SK-N-SH treated with all-trans-retinoic acid at 6 μM for 48 hours (cell line): Measurements from ENCODE around the gene CNTRL.

ENCODE experiments used
- ATAC-seq: fragments of 200-7000 bp; cut with Tn5 transposase; 3 replicates; pipeline ENCODE4 v1.9.1; 2020; ENCODE audit warnings: mild to moderate bottlenecking, moderate library complexity
- ARNTL ChIP-seq: fragments of 450-650 bp; formaldehyde crosslinking; IDR thresholded peaks from 2 replicates; pipeline ENCODE4 v1.5.0; 2020; ENCODE audit warnings: low read depth, mild to moderate bottlenecking, moderate library complexity, borderline replicate concordance
- BACH2 ChIP-seq: fragments of 250-450 bp; sonication (Bioruptor Pico); IDR thresholded peaks from 2 replicates; pipeline ENCODE4 v1.9.0; 2021; ENCODE audit warnings: mild to moderate bottlenecking, borderline replicate concordance
- CREB5 ChIP-seq: fragments of 250-450 bp; sonication (Bioruptor Pico); IDR thresholded peaks from 2 replicates; pipeline ENCODE4 v1.5.1; 2020; ENCODE audit warnings: low read depth, mild to moderate bottlenecking, moderate library complexity
- CSDC2 ChIP-seq: fragments of 250-450 bp; sonication (Bioruptor Pico); IDR thresholded peaks from 2 replicates; pipeline ENCODE4 v1.5.0; 2020; ENCODE audit warnings: mild to moderate bottlenecking, moderate library complexity
- ESRRG ChIP-seq: fragments of 250-450 bp; sonication (Bioruptor Pico); IDR thresholded peaks from 2 replicates; pipeline ENCODE4 v1.6.1; 2021; ENCODE audit warnings: mild to moderate bottlenecking
- GLIS3 ChIP-seq: fragments of 250-450 bp; sonication (Bioruptor Pico); IDR thresholded peaks from 2 replicates; pipeline ENCODE4 v1.5.0; 2020; ENCODE audit warnings: mild to moderate bottlenecking, moderate library complexity
- ISL1 ChIP-seq: fragments of 250-450 bp; sonication (Bioruptor Pico); IDR thresholded peaks from 2 replicates; pipeline ENCODE4 v2.1.2; 2022; ENCODE audit warnings: mild to moderate bottlenecking, moderate library complexity
- OSR1 ChIP-seq: fragments of 250-450 bp; sonication (Bioruptor Pico); IDR thresholded peaks from 2 replicates; pipeline ENCODE4 v1.8.0; 2022; ENCODE audit warnings: moderate library complexity, mild to moderate bottlenecking, inconsistent platforms
- POU6F1 ChIP-seq: fragments of 250-450 bp; sonication (Bioruptor Pico); IDR thresholded peaks from 2 replicates; pipeline ENCODE4 v1.8.0; 2021; ENCODE audit warnings: low read depth, mild to moderate bottlenecking, moderate library complexity, borderline replicate concordance
- RARB ChIP-seq: fragments of 250-450 bp; sonication (Bioruptor Pico); IDR thresholded peaks from 2 replicates; pipeline ENCODE4 v1.8.0; 2021; ENCODE audit warnings: mild to moderate bottlenecking, moderate library complexity
- SNAI2 ChIP-seq: fragments of 250-450 bp; sonication (Bioruptor Pico); IDR thresholded peaks from 2 replicates; pipeline ENCODE4 v1.5.0; 2020; ENCODE audit warnings: mild to moderate bottlenecking, moderate library complexity
- TCF4 ChIP-seq: fragments of 250-450 bp; sonication (Bioruptor Pico); IDR thresholded peaks from 2 replicates; pipeline ENCODE4 v1.8.0; 2021; ENCODE audit warnings: mild to moderate bottlenecking, moderate library complexity, borderline replicate concordance
- ZC3H10 ChIP-seq: fragments of 250-450 bp; sonication (Bioruptor Pico); IDR thresholded peaks from 2 replicates; pipeline ENCODE4 v1.5.1; 2021; ENCODE audit warnings: mild to moderate bottlenecking, moderate library complexity
- ZFP3 ChIP-seq: fragments of 250-450 bp; sonication (Bioruptor Pico); IDR thresholded peaks from 2 replicates; pipeline ENCODE4 v1.5.0; 2020; ENCODE audit warnings: mild to moderate bottlenecking, moderate library complexity
- ZNF70 ChIP-seq: fragments of 450-650 bp; formaldehyde crosslinking; IDR thresholded peaks from 2 replicates; pipeline ENCODE4 v1.5.0; 2020; ENCODE audit warnings: mild to moderate bottlenecking, moderate library complexity
- ZNF8 ChIP-seq: fragments of 450-650 bp; formaldehyde crosslinking; IDR thresholded peaks from 2 replicates; pipeline ENCODE4 v1.5.0; 2020; ENCODE audit warnings: mild to moderate bottlenecking, moderate library complexity
- TF ChIP-seq, protein P1 (sequence below): fragments of 250-450 bp; sonication (Bioruptor Pico); IDR thresholded peaks from 2 replicates; pipeline ENCODE4 v1.8.0; 2020; ENCODE audit warnings: mild to moderate bottlenecking, moderate library complexity, borderline replicate concordance
- TF ChIP-seq, protein P2 (sequence below): fragments of 250-450 bp; sonication (Bioruptor Pico); IDR thresholded peaks from 2 replicates; pipeline ENCODE4 v1.5.0; 2020; ENCODE audit warnings: mild to moderate bottlenecking, moderate library complexity

Gene CNTRL

GRCh38 chr9:121144482-121144881, 69.7 kb downstream of the CNTRL start:
- no peak for ATAC-seq
- TF ChIP-seq, protein P1, sequence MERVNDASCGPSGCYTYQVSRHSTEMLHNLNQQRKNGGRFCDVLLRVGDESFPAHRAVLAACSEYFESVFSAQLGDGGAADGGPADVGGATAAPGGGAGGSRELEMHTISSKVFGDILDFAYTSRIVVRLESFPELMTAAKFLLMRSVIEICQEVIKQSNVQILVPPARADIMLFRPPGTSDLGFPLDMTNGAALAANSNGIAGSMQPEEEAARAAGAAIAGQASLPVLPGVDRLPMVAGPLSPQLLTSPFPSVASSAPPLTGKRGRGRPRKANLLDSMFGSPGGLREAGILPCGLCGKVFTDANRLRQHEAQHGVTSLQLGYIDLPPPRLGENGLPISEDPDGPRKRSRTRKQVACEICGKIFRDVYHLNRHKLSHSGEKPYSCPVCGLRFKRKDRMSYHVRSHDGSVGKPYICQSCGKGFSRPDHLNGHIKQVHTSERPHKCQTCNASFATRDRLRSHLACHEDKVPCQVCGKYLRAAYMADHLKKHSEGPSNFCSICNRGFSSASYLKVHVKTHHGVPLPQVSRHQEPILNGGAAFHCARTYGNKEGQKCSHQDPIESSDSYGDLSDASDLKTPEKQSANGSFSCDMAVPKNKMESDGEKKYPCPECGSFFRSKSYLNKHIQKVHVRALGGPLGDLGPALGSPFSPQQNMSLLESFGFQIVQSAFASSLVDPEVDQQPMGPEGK (CRISPR knock-in tag) = no peak

DNA sequence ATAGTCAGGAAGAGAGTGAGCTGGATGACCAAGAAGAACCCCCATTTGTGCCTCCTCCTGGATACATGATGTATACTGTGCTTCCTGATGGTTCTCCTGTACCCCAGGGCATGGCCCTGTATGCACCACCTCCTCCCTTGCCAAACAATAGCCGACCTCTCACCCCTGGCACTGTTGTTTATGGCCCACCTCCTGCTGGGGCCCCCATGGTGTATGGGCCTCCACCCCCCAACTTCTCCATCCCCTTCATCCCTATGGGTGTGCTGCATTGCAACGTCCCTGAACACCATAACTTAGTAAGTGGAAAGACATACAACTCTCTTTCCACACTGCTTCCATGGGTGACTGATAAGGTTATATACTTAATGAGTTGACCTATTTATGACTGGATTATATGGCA, 75.4 kb downstream of the CNTRL start:
- ATAC-seq = no peak
- TF ChIP-seq ARNTL (CRISPR knock-in tag) (no peak), OSR1 (CRISPR knock-in tag) (no peak), ZNF70 (CRISPR knock-in tag) (no peak), ZC3H10 (CRISPR knock-in tag) (no peak)
- TF ChIP-seq, protein P2, sequence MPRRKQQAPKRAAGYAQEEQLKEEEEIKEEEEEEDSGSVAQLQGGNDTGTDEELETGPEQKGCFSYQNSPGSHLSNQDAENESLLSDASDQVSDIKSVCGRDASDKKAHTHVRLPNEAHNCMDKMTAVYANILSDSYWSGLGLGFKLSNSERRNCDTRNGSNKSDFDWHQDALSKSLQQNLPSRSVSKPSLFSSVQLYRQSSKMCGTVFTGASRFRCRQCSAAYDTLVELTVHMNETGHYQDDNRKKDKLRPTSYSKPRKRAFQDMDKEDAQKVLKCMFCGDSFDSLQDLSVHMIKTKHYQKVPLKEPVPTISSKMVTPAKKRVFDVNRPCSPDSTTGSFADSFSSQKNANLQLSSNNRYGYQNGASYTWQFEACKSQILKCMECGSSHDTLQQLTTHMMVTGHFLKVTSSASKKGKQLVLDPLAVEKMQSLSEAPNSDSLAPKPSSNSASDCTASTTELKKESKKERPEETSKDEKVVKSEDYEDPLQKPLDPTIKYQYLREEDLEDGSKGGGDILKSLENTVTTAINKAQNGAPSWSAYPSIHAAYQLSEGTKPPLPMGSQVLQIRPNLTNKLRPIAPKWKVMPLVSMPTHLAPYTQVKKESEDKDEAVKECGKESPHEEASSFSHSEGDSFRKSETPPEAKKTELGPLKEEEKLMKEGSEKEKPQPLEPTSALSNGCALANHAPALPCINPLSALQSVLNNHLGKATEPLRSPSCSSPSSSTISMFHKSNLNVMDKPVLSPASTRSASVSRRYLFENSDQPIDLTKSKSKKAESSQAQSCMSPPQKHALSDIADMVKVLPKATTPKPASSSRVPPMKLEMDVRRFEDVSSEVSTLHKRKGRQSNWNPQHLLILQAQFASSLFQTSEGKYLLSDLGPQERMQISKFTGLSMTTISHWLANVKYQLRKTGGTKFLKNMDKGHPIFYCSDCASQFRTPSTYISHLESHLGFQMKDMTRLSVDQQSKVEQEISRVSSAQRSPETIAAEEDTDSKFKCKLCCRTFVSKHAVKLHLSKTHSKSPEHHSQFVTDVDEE = no peak

DNA sequence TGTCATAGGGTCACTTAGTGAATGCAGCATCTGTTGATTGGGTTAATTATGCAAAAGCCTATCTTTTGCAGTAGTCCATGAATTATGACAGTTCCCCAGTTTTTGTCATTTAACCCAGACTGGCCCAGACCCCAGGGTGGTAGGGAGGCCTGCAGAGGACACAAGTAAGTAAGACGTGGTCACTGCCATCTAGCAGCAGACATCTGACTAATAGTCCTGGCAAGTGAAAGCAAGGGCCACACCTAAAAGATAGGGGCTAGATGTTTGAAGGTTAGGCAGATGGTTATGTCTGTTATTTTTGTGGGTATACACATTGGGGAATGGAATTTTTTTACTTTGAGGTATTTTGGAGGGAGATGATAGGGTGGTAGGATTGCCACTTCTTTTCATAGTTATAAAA, 78.9 kb downstream of the CNTRL start:
- ATAC-seq = no peak
- TF ChIP-seq SNAI2 (no peak), ZFP3 (CRISPR knock-in tag) (no peak), CREB5 (CRISPR knock-in tag) (no peak), TCF4 (no peak), ZNF70 (CRISPR knock-in tag) (no peak), BACH2 (CRISPR knock-in tag) (no peak), CSDC2 (no peak), RARB (CRISPR knock-in tag) (no peak)
- TF ChIP-seq, protein P2 = no peak
- TF ChIP-seq, protein P1 (CRISPR knock-in tag) = no peak

GRCh38 chr9:121154782-121155181, 80.0 kb downstream of the CNTRL start:
- no peak for ATAC-seq
- TF ChIP-seq ZNF70 (CRISPR knock-in tag) = no peak
- TF ChIP-seq, protein P1 (CRISPR knock-in tag) = no peak
- no peak for TF ChIP-seq POU6F1 (CRISPR knock-in tag)
- no peak for TF ChIP-seq ZFP3 (CRISPR knock-in tag)
- no peak for TF ChIP-seq GLIS3 (CRISPR knock-in tag)
- TF ChIP-seq ESRRG (CRISPR knock-in tag) = no peak
- TF ChIP-seq ZNF8 (CRISPR knock-in tag) = no peak
- TF ChIP-seq ISL1 (CRISPR knock-in tag) = no peak
